Astrocyte of the spinal cord (primary cell): ENCODE measurements around the gene FAM81B.

Experiments used
- DNase-seq: peaks from one replicate; pipeline ENCODE4 v3.0.0; 2011; ENCODE audit warnings: low read depth, low spot score
- H3K4me3 ChIP-seq: 2 replicates; pipeline ENCODE4 v1.5.1; 2011; ENCODE audit warnings: low read depth, mild to moderate bottlenecking, low read length, moderate library complexity
- in situ Hi-C: cut with HindIII; loops from 2 replicates; pipeline ENCODE4 v1.10.0; 2017; ENCODE audit warnings: low sequenced_read_pairs
- TF ChIP-seq, protein P1 (sequence below): IDR thresholded peaks from 2 replicates; pipeline ENCODE4 v1.5.1; 2012; ENCODE audit warnings: low read depth, mild to moderate bottlenecking, low read length, inconsistent platforms

The FAM81B gene

DNA sequence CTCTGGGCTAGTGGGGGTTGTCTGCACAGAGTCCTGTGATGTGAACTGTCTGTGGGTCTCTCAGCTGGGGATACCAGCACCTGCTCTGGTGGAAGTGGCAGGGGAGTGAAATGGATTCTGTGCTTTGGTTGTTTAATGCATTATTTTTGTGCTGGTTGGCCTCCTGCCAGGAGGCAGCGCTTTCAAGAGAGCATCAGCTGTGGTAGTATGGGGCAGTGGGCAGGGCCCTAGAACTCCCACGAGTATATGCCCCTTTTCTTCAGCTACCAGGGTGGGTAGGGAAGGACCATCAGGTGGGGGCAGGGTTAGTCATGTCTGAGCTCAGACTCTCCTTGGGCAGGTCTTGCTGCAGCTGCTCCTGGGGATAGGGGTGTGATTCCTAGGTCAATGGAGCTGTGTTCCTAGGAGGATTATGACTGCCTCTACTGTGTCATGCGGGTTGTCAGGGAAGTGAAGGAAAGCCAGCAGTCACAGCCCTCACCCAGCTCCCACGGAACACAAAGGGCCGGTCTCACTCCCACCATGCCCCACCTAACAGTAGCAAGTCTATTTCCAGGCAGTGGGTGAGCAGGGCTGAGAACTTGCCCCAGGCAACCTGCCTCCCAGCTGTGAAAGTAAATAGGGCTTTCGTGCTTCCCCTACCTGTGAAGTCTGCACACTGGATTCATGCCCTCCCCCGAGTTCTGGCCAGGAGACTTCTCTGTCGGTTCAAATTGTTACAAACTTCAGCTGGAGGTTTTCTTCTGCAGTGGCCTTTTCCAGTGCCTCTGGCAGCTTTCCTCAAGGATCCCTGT, 25.7 kb upstream of the FAM81B start:
- DNase-seq, result no peak
- no peak overlapping the region for H3K4me3 ChIP-seq
- TF ChIP-seq, protein P1, sequence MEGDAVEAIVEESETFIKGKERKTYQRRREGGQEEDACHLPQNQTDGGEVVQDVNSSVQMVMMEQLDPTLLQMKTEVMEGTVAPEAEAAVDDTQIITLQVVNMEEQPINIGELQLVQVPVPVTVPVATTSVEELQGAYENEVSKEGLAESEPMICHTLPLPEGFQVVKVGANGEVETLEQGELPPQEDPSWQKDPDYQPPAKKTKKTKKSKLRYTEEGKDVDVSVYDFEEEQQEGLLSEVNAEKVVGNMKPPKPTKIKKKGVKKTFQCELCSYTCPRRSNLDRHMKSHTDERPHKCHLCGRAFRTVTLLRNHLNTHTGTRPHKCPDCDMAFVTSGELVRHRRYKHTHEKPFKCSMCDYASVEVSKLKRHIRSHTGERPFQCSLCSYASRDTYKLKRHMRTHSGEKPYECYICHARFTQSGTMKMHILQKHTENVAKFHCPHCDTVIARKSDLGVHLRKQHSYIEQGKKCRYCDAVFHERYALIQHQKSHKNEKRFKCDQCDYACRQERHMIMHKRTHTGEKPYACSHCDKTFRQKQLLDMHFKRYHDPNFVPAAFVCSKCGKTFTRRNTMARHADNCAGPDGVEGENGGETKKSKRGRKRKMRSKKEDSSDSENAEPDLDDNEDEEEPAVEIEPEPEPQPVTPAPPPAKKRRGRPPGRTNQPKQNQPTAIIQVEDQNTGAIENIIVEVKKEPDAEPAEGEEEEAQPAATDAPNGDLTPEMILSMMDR, result no peak
- in situ Hi-C loops, result no loop called here

- no peak overlapping the region for H3K4me3 ChIP-seq
- no peak for DNase-seq
- in situ Hi-C loops, result no loop called here
- TF ChIP-seq, protein P1, result no peak
Measured at GRCh38 chr5:95369782-95370181, 21.4 kb upstream of the FAM81B start.

DNA sequence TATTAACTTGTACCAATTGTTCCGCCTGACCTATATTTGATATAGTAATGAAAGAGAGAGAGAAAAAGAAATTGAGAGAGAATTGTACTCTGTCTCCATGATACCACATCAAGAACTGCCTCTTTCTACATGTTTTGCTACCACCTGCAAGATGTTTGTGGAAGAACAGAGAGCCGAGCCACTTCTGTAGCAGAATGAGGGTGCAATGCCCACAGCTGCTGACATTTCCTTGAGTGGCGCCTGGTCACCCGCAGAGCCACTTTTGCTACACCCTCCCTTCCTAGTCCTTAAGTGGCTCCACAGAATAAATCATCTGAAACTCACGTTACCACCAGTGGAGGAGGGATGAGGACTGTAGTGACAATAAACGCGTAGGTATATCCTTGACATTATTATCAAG, 17.1 kb upstream of the FAM81B start:
- TF ChIP-seq, protein P1, result no peak
- in situ Hi-C loops, result no loop called here
- DNase-seq, result no peak
- no peak overlapping the region for H3K4me3 ChIP-seq

DNA sequence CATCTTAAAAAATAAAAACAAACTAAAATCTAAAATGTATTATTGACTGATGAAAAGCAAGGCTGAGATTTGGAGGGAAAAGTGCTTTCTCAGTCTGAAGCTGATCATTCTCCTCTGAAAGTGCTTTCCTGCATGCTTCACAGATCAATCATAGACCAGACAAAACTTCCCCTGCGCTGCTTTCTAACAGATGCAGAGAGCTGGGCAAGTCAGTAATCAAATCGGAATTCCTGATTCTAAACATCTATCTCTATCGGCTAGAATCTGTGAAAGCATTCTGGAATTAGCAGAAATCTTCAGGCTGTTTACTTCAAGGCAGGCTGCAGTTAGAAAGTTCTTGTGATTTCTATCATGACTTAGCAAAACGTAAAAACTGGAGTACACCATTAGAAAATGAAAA, 15.6 kb upstream of the FAM81B start:
- TF ChIP-seq, protein P1, result no peak
- no peak for DNase-seq
- in situ Hi-C loops, result no loop called here
- no peak overlapping the region for H3K4me3 ChIP-seq

GRCh38 chr5:95379133-95379532, 12.0 kb upstream of the FAM81B start:
- H3K4me3 ChIP-seq, result no peak overlapping the region
- TF ChIP-seq, protein P1, result no peak
- in situ Hi-C loops, result no loop called here
- no peak for DNase-seq

- no peak overlapping the region for H3K4me3 ChIP-seq
- TF ChIP-seq, protein P1, result no peak
- no peak for DNase-seq
- in situ Hi-C loops, result no loop called here
Measured at GRCh38 chr5:95380103-95380628, 11.0 kb upstream of the FAM81B start.
